ENCODE results near the gene CAP2.

Gene CAP2

DNA sequence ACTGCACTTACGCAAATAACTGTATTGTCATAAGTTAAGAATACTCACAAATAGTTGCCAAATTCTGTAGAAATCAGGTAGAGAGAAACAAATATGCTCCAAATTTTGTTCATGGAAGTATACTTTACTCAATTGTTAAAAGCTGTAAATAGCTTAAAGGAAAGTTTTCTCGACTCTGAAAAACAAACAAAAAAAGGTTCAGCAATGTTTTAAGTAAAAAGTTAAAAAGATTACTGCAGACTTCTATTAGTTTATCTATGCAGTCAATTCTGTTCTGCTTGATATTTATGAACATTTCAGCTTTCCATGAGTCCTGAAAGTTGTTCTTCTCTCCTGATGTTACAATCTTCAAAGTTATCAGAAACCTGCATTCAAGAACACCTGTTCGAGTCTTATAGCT, 169.2 kb downstream of the CAP2 start:
- TF ChIP-seq FOXM1 (IDR thresholded peaks at IDR 0.05; ENCODE audit: borderline replicate concordance, low read depth) (no peak), EGR1 (IDR thresholded peaks at IDR 0.05) (no peak), MAX (IDR thresholded peaks at IDR 0.05) (no peak), TAF1 (IDR thresholded peaks at IDR 0.05; ENCODE audit: low read depth) (no peak), TCF12 (IDR thresholded peaks at IDR 0.05; ENCODE audit: low read depth) (no peak)

DNA sequence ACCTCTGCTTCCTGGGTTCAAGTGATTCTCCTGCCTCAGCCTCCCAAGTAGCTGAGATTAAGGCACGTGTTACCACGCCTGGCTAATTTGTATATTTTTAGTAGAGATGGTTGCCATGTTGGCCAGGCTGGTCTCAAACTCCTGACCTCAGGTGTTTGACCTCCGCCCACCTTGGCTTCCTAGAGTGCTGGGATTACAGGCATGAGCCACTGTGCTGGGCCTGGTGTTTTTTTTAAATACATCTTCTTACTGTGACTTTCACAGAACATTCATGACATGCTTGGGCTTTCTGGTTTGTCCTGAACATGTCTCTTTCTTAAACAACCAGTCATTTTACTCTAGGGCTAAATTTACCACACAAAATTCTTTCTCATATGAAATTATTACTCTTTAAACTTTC, 172.0 kb downstream of the CAP2 start:
- no peak for TF ChIP-seq FOXM1 (IDR thresholded peaks at IDR 0.05; ENCODE audit: borderline replicate concordance, low read depth)
- TF ChIP-seq TAF1 (IDR thresholded peaks at IDR 0.05; ENCODE audit: low read depth), result no peak
- TF ChIP-seq CREB1 (IDR thresholded peaks at IDR 0.05; ENCODE audit: low read depth), result no peak

- no peak for TF ChIP-seq MAX (IDR thresholded peaks at IDR 0.05)
- no peak for TF ChIP-seq EP300 (IDR thresholded peaks at IDR 0.05; ENCODE audit: borderline replicate concordance)
- no peak for TF ChIP-seq NFIC (IDR thresholded peaks at IDR 0.05)
- no peak for TF ChIP-seq TCF12 (IDR thresholded peaks at IDR 0.05; ENCODE audit: low read depth)
- no peak for TF ChIP-seq RAD21 (IDR thresholded peaks at IDR 0.05; ENCODE audit: low read depth)
- no peak for TF ChIP-seq USF1 (IDR thresholded peaks at IDR 0.05)
- no peak for TF ChIP-seq ZBTB7A (IDR thresholded peaks at IDR 0.05; ENCODE audit: low read depth)
- TF ChIP-seq TAF1 (IDR thresholded peaks at IDR 0.05; ENCODE audit: low read depth), result no peak
- TF ChIP-seq CREB1 (IDR thresholded peaks at IDR 0.05; ENCODE audit: low read depth), result no peak
- TF ChIP-seq FOXM1 (IDR thresholded peaks at IDR 0.05; ENCODE audit: borderline replicate concordance, low read depth), result no peak
- TF ChIP-seq TEAD4 (IDR thresholded peaks at IDR 0.05), result no peak
- no peak for TF ChIP-seq YY1 (IDR thresholded peaks at IDR 0.05; ENCODE audit: low read depth)
Observed at GRCh38 chr6:17574866-17575560, 181.6 kb downstream of the CAP2 start.

- TF ChIP-seq YY1 (IDR thresholded peaks at IDR 0.05; ENCODE audit: low read depth) (no peak), TAF1 (IDR thresholded peaks at IDR 0.05; ENCODE audit: low read depth) (no peak), FOXM1 (IDR thresholded peaks at IDR 0.05; ENCODE audit: borderline replicate concordance, low read depth) (no peak), TCF12 (IDR thresholded peaks at IDR 0.05; ENCODE audit: low read depth) (no peak), CREB1 (IDR thresholded peaks at IDR 0.05; ENCODE audit: low read depth) (no peak), EGR1 (IDR thresholded peaks at IDR 0.05) (no peak), NFIC (IDR thresholded peaks at IDR 0.05) (no peak), TEAD4 (IDR thresholded peaks at IDR 0.05) (no peak), ZBTB7A (IDR thresholded peaks at IDR 0.05; ENCODE audit: low read depth) (no peak), USF1 (IDR thresholded peaks at IDR 0.05) (no peak), MAX (IDR thresholded peaks at IDR 0.05) (no peak), REST (IDR thresholded peaks at IDR 0.05; ENCODE audit: low read depth) (no peak), RAD21 (IDR thresholded peaks at IDR 0.05; ENCODE audit: low read depth) (no peak), EP300 (IDR thresholded peaks at IDR 0.05; ENCODE audit: borderline replicate concordance) (no peak), CEBPB (IDR thresholded peaks at IDR 0.05) (no peak)
Observed at GRCh38 chr6:17577059-17577458, 183.7 kb downstream of the CAP2 start.

- TF ChIP-seq TAF1 (IDR thresholded peaks at IDR 0.05; ENCODE audit: low read depth) (no peak), EP300 (IDR thresholded peaks at IDR 0.05; ENCODE audit: borderline replicate concordance) (no peak), REST (IDR thresholded peaks at IDR 0.05; ENCODE audit: low read depth) (no peak), USF1 (IDR thresholded peaks at IDR 0.05) (no peak), NFIC (IDR thresholded peaks at IDR 0.05) (no peak), CREB1 (IDR thresholded peaks at IDR 0.05; ENCODE audit: low read depth) (no peak), YY1 (IDR thresholded peaks at IDR 0.05; ENCODE audit: low read depth) (no peak), EGR1 (IDR thresholded peaks at IDR 0.05) (no peak), TCF12 (IDR thresholded peaks at IDR 0.05; ENCODE audit: low read depth) (no peak), ZBTB7A (IDR thresholded peaks at IDR 0.05; ENCODE audit: low read depth) (no peak), RAD21 (IDR thresholded peaks at IDR 0.05; ENCODE audit: low read depth) (no peak), FOXM1 (IDR thresholded peaks at IDR 0.05; ENCODE audit: borderline replicate concordance, low read depth) (no peak), CEBPB (IDR thresholded peaks at IDR 0.05) (no peak), MAX (IDR thresholded peaks at IDR 0.05) (no peak), TEAD4 (IDR thresholded peaks at IDR 0.05) (no peak)
Observed at GRCh38 chr6:17580518-17581048, 187.2 kb downstream of the CAP2 start.
